ENCODE data around the gene PDZD8. TPM values are rescaled to one million over a fixed set of nuclear protein-coding genes. Genes with fewer than 3 reads are reported as not detected.

PDZD8 gene
- total RNA-seq, 1 donor from 2014 or later: 23.3 TPM

DNA sequence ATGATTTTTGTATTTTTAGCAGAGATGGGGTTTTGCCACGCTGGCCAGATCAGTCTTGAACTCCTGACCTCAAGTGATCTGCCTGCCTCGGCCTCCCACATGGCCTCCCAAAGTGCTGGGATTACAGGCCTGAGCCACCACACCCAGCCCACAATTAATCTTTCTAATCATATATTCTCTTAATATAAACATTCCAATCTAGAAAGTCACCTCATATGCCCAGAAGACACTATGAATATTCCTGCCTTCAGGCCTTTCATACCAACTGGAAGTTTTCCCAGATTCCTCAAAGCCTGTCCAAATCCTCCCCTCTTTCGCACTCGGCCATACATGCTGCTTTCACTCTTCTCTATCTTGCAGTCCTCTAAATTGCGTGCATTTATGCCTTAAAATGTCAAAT, 32.6 kb downstream of the PDZD8 start:
- Mint-ChIP-seq H3K4me3 (ENCODE audit: unreplicated experiment) (no peak overlapping the region), H3K9me3 (ENCODE audit: unreplicated experiment) (no peaks in the 10 kb centered on the region), H3K27me3 (ENCODE audit: unreplicated experiment) (no peaks in the 10 kb centered on the region), H3K36me3 (ENCODE audit: unreplicated experiment) (no peaks in the 10 kb centered on the region), H3K27ac (ENCODE audit: unreplicated experiment) (no peak overlapping the region), H3K4me1 (ENCODE audit: low read depth, unreplicated experiment) (peaks cover 6% of the 10 kb centered on the region)
- TF ChIP-seq CTCF (IDR thresholded peaks at IDR 0.05; ENCODE audit: partially characterized antibody, unreplicated experiment): no peak
- DNase-seq: no peak

- H3K4me1 Mint-ChIP-seq (ENCODE audit: low read depth, unreplicated experiment): peaks cover 4% of the 10 kb centered on the region
These were observed 34.2 kb downstream of the PDZD8 start for GRCh38 chr10:117341061-117341460.

DNA sequence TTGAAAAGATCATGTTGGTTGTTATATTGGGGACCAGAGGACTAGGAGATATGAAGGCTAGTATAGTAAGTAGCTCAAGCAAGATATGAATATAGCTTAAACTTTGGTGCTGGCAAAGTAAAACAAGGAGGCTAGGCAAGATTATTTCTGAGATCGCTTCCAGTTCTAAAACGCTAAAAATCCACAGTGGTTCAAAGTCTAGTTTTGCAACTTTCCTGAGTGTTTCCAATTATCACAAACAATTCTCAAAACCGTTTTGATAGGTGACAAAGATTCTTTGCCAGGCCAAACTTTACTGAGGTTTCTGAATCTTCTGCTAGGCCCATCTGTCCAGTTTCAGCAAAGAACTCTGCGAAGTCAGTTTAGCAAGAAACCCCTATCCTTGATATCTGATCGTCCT, 35.3 kb downstream of the PDZD8 start:
- H3K4me1 Mint-ChIP-seq (ENCODE audit: low read depth, unreplicated experiment): peaks cover under 1% of the 10 kb centered on the region
- no peak overlapping the region for H3K4me3 Mint-ChIP-seq (ENCODE audit: unreplicated experiment)
- no peaks in the 10 kb centered on the region for H3K9me3 Mint-ChIP-seq (ENCODE audit: unreplicated experiment)
- no peak for TF ChIP-seq CTCF (IDR thresholded peaks at IDR 0.05; ENCODE audit: partially characterized antibody, unreplicated experiment)
- H3K27me3 Mint-ChIP-seq (ENCODE audit: unreplicated experiment): no peaks in the 10 kb centered on the region
- no peak for DNase-seq
- no peak overlapping the region for H3K27ac Mint-ChIP-seq (ENCODE audit: unreplicated experiment)
- peaks cover 7% of the 10 kb centered on the region for H3K36me3 Mint-ChIP-seq (ENCODE audit: unreplicated experiment)

More at GRCh38 chr10:117341061-117341460, 34.2 kb downstream of the PDZD8 start:
- Mint-ChIP-seq H3K9me3 (ENCODE audit: unreplicated experiment) (no peaks in the 10 kb centered on the region), H3K36me3 (ENCODE audit: unreplicated experiment) (no peaks in the 10 kb centered on the region), H3K4me3 (ENCODE audit: unreplicated experiment) (no peak overlapping the region), H3K27ac (ENCODE audit: unreplicated experiment) (no peak overlapping the region), H3K27me3 (ENCODE audit: unreplicated experiment) (no peaks in the 10 kb centered on the region)
- no peak for TF ChIP-seq CTCF (IDR thresholded peaks at IDR 0.05; ENCODE audit: partially characterized antibody, unreplicated experiment)
- no peak for DNase-seq

GRCh38 chr10:117339578-117339977, 35.7 kb downstream of the PDZD8 start:
- Mint-ChIP-seq H3K27ac (ENCODE audit: unreplicated experiment) (no peak overlapping the region), H3K9me3 (ENCODE audit: unreplicated experiment) (no peaks in the 10 kb centered on the region), H3K4me1 (ENCODE audit: low read depth, unreplicated experiment) (no peaks in the 10 kb centered on the region), H3K36me3 (ENCODE audit: unreplicated experiment) (peaks cover 11% of the 10 kb centered on the region), H3K4me3 (ENCODE audit: unreplicated experiment) (no peak overlapping the region), H3K27me3 (ENCODE audit: unreplicated experiment) (no peaks in the 10 kb centered on the region)
- DNase-seq: no peak
- TF ChIP-seq CTCF (IDR thresholded peaks at IDR 0.05; ENCODE audit: partially characterized antibody, unreplicated experiment): no peak

DNA sequence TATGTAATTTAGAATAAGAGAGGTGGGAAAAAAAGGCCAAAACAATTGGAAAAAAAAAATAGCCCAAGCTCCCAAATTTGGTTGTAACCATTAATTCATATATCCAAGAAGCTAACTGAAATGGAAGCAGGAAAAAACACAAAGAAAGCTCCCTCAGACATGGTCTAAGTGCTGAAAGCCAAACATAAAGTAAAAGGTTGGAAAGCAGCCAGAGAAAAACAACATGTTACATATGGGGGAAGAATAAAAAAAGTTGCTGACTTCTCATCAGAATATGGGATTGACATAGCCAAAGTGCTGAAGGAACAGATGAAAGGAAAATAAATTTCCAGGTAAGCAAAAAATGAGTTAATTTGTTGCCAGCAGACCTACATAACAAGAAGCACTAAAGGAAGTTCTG, 40.3 kb downstream of the PDZD8 start:
- no peak overlapping the region for H3K27ac Mint-ChIP-seq (ENCODE audit: unreplicated experiment)
- no peaks in the 10 kb centered on the region for H3K4me1 Mint-ChIP-seq (ENCODE audit: low read depth, unreplicated experiment)
- DNase-seq: no peak
- no peaks in the 10 kb centered on the region for H3K9me3 Mint-ChIP-seq (ENCODE audit: unreplicated experiment)
- TF ChIP-seq CTCF (IDR thresholded peaks at IDR 0.05; ENCODE audit: partially characterized antibody, unreplicated experiment): no peak
- H3K27me3 Mint-ChIP-seq (ENCODE audit: unreplicated experiment): no peaks in the 10 kb centered on the region
- H3K4me3 Mint-ChIP-seq (ENCODE audit: unreplicated experiment): no peak overlapping the region
- H3K36me3 Mint-ChIP-seq (ENCODE audit: unreplicated experiment): peaks cover 13% of the 10 kb centered on the region
